Measurements from ENCODE around the gene EAF1.

DNA sequence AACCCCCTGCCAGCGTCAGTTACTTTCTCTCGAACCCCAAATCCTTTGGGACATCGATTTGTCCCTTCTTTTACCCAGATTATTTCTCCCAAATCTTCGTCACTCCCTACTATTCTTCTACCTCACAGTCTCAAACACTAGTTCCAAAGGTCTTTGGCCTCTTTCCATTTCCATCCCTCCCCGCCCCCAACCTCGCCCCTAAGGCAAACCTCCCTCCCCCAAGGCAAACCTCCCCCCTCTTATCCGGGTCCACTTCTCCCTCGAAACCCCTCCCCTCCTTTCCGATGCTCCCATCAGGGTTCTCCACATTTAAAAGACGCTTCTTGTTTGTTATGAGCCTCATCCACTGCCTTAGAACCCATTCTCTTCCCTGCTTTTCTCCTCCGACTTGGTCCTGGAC is 583 bp downstream of the EAF1 start:
- no peak for TF ChIP-seq CTCF (IDR thresholded peaks at IDR 0.05)
- TF ChIP-seq POLR2A (IDR thresholded peaks at IDR 0.05), result no peak
